ENCODE results near the gene ANO2.
"Not testable (repeated sequence)": the region's sequence is repeated elsewhere in the genome, so short reads cannot be mapped to it uniquely, and the experiment has no call there.

The ANO2 gene

GRCh38 chr12:5915511-5915910 lies 29.5 kb downstream of the ANO2 start:
- no peak for DNase-seq

- DNase-seq: no peak
Observed at GRCh38 chr12:5914387-5915149, 30.5 kb downstream of the ANO2 start.

- no peak for DNase-seq
Observed at GRCh38 chr12:5913387-5913786, 31.7 kb downstream of the ANO2 start.

DNA sequence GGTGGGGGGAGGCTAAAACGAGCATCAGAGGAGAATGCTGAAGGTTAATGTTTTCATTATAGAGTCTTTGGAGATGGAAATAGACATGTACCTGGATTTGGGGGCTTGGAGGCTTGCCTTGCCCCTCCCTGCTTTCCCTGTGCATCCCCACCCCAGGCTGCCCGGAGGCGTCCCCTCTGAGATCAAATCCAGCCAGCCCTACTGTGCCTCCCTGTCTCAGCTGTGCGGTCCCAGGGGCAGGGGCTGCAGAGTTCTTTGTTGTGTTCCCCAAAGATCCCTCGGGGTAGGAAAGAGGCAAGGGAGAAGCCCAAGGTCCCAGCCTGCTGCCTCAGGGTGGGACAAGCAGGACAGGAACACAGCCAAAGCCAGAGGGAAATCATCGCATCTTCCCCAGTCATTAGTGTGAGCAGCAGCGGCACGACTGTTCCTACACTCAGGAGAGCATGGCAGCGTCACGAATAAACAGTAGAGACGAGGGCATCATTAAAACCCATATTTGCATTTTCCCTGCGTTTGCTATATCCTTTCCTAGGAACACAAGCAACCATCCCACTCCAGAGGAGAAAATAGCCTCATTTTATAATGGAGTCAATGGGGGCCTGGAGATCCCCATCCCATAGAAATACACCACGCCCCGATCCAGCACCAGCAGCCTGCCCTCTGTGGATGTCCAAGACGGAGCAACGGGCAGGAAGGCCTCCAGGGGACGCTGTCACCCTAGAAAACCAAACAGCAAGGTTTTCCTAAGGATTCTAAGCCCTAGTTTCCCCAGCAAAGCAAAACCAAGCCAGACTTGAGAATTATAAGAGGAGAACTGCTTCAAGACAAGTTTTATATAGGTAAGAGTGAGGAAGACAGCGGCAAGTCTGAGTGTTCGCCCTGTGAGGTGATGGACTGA lies 32.4 kb downstream of the ANO2 start:
- DNase-seq: no peak

DNA sequence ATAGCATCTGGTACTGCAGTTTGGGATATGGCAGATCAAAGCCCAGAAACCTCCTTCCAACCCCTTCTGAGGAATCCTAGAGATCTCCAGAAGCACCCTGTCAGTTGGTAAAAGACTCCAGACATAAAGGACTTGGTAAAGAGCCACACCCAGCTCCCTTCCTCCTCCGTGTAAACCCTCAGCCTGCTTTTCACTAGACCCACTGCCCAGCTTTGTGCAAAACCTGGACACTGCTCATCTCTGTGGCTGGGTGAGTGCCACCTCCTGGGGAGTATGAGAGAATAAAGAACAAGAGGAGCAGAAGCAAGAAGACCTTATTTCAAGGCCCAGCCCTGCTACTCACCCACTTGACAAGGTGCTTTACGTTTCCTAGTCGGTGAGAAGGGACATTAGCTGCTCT lies 33.0 kb downstream of the ANO2 start:
- no peak for DNase-seq

- no peak for DNase-seq
Observed at GRCh38 chr12:5910790-5911548, 34.1 kb downstream of the ANO2 start.

GRCh38 chr12:5909560-5909959 lies 35.5 kb downstream of the ANO2 start:
- DNase-seq: no peak

GRCh38 chr12:5908251-5908650 lies 36.8 kb downstream of the ANO2 start:
- DNase-seq: no peak

GRCh38 chr12:5907807-5908206 lies 37.3 kb downstream of the ANO2 start:
- DNase-seq: no peak

DNA sequence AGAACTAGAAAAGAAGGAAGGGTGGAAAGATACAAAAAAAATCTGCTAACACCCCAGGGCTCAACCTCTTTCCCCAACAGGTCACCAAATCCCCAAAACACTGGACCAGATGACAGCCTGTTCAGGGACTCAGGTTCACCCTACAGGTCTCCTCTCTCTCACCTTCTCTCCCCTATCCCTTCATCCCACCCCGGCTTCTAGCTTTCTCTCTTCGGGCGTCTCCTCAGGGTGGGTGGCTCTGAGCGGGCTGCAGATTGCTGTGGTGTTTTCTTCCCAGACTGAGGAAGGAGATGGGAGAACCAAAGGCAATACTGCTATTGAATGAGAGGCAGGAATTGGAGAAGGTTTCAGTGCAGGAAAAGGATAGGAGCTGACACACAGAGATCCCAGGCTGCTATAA lies 39.3 kb downstream of the ANO2 start:
- no peak for DNase-seq

DNA sequence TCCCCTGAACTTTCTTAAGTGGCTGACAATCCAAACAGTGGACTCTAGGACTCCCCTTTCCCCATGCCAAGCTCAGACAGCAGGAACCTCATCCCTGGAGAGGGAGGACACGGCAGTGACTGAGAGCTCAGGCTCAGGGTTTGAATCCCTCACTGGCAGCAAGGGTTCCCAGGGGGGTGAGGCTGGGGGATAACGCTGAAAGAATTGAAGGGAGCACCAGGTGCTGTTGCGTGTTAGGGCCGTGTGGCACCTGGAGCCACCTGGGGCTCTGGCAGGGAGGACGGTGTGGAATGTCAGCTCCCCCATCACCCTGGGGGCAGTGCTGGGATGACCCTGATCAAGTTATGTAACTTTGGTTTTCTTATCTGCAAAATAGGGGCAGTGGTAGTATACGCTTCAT lies 40.1 kb downstream of the ANO2 start:
- no peak for DNase-seq

- DNase-seq: no peak
Observed at GRCh38 chr12:5904441-5904840, 40.6 kb downstream of the ANO2 start.

GRCh38 chr12:5902736-5903135 lies 42.3 kb downstream of the ANO2 start:
- no peak for DNase-seq

GRCh38 chr12:5901416-5901815 lies 43.6 kb downstream of the ANO2 start:
- DNase-seq: no peak

GRCh38 chr12:5900533-5901205 lies 44.4 kb downstream of the ANO2 start:
- no peak for DNase-seq

DNA sequence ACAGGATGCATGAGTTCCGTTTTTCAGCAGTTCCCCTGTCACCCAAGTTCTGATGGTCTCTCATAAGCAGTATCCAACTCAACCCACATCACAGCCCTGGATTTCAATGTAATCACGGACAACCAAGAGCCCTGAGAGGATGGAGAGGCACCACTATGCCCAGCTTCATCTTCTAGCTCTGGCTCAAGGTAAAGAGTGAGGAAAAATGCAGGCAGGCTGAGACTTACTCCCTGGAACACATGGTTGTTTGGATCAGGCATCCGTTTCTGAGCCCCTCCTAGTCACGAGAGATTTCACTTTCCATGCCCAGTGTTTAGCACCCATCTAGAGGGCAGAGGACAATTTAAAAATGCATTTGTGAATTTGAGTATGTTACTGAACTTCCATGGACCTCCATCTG lies 45.0 kb downstream of the ANO2 start:
- DNase-seq: no peak

- DNase-seq: no peak
Observed at GRCh38 chr12:5899675-5900074, 45.4 kb downstream of the ANO2 start.

- no peak for DNase-seq
Observed at GRCh38 chr12:5898874-5899273, 46.2 kb downstream of the ANO2 start.

DNA sequence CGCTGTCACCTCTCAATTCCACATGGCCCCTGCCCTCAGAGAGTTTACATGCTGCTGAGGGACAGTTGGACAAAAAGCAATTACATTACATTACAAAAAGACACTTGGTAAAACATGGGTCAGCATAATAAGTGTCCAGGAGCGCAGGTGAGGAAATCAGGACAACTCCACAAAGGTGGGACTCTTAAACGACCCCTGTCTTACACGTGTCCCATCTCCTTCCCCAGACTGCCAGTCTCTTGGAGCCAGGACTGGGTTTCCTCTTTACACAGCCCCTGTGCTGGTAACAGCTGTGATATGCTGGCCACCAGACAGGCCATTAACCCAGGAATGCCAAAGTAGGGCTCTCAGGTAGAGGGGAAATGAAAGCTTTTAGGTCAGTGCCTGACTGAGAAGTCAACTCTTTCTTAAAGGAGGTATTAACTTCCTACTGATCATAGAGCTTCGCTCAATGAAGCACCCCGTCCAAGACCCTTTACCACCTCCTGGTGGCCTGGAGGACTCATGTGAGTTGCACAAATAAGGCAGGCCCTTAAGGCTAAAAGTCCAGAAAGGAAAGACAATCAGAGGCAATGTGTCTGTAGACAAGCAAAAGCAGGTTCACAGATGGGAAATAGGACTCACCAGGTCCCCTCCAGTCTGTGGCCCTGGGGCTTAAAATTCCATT lies 55.5 kb downstream of the ANO2 start:
- no peak for DNase-seq

DNA sequence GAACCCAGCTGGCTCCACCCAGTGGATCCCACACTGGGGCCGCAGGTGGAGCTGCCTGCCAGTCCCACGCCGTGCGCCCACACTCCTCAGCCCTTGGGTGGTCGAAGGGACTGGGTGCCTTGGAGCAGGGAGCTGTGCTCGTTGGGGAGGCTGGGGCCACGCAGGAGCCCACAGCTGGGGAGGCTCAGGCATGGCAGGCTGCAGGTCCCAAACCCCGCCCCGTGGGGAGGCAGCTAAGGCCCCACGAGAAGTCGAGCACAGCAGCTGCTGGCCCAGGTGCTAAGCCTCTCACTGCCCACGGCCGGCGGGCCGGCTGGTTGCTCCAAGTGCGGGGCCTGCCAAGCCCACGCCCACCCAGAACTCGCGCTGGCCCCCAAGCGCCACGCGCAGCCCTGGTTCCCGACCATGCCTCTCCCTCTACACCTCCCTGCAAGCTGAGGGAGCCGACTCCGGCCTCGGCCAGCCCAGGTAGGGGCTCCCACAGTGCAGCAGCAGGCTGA lies 56.2 kb downstream of the ANO2 start:
- DNase-seq: no peak

DNA sequence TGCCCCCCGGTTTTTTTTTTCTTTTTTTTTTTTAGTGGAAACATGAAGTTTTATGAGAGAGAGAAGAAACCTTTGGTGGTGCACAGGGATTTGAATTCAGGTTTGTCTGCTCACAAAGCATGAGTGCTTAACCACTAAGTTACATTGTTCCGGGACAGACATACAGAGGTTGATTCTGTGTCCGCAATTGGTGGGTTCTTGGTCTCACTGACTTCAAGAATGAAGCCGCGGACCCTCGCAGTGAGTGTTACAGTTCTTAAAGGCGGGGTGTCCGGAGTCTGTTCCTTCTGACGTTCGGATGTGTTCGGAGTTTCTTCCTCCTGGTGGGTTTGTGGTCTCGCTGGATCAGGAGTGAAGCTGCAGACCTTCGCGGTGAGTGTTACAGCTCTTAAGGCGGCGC lies 57.2 kb downstream of the ANO2 start:
- not testable (repeated sequence) for DNase-seq

DNA sequence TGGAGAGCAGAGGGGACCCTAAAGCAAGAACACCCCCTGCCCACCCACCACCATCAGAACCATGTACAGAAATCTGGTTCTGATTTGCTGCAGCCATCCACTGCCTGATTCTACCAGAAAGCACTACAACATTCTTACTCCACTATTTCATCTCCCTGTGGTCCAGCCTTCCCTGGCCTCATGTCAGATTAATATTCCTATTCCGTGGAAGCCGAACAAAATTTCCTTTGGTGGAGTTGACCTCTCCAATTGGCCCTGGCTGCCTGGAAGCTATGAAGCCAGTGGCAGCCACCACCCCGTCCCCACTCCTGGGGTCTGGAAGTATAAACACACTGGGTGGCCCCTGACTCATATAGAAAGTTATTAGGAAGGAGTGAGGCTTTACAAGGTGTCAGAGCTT lies 60.2 kb downstream of the ANO2 start:
- DNase-seq: no peak
